GM11168 (cell line): Measurements from ENCODE around the gene ZBED4.

Source experiments
- in situ Hi-C: fragments of 300-500 bp; cut with MboI; formaldehyde crosslinking; loops from one replicate; pipeline ENCODE4 v1.12.0; 2022; ENCODE audit warnings: low sequenced_read_pairs; ENCODE audit not compliant: unreplicated experiment

ZBED4 gene

GRCh38 chr22:49916831-49917230 is 63.2 kb downstream of the ZBED4 start:
- in situ Hi-C loops: no loop called here

GRCh38 chr22:49917974-49918910 is 64.6 kb downstream of the ZBED4 start, which contains the start of the genes ALG12 and CRELD2:
ALG12 (minus strand) TSS chr22:49918438; CDS start chr22:49913765, 4,673 bp downstream.
CRELD2 (plus strand) TSS chr22:49918634; CDS start chr22:49918770, 136 bp downstream.
- in situ Hi-C loops: no loop called here

GRCh38 chr22:49918911-49919881 is 65.6 kb downstream of the ZBED4 start:
- in situ Hi-C loops: no loop called here

DNA sequence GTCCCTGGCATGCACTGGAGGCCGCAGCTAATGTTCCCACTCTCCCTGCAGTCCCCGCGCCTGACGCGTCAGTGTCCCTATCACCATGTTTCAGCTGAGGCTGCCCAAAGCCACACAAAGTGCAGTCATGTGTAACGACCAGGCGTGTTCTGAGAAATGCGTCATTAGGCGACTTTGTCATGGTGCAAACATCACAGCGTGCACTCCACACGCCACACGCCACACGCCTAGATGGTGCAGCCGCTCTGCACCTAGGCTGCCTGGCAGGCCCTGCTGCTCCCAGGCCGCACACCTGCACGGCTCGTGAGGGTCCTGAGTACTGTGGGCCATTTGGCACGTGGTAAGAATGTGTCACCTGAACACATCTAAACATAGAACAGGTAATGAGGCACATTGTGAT is 67.2 kb downstream of the ZBED4 start:
- in situ Hi-C loops: no loop called here

- in situ Hi-C loops: no loop called here
Measured at GRCh38 chr22:49921508-49922278, 68.0 kb downstream of the ZBED4 start.

GRCh38 chr22:49922484-49922883 is 68.8 kb downstream of the ZBED4 start:
- in situ Hi-C loops: no loop called here

- in situ Hi-C loops: no loop called here
Measured at GRCh38 chr22:49922926-49923325, 69.3 kb downstream of the ZBED4 start.

DNA sequence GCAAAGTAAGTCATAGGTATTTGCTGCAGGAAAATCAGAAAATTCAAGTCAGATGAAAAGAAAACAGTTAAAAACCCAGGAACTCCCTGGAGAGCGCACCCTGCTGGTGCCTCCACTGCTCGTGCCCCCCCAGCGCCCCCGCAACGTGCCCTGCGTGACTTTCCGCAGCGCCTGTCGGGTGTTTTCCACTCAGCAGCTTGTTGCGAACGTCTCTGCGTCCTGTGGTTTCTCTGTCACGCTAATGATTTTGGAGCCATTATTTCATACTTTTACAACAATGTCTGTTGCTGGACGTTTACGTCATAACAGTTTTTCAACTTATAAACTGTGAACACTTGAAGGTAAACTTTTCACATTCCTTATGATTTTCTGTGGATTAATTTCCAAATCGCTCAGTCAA is 69.8 kb downstream of the ZBED4 start:
- in situ Hi-C loops: no loop called here

DNA sequence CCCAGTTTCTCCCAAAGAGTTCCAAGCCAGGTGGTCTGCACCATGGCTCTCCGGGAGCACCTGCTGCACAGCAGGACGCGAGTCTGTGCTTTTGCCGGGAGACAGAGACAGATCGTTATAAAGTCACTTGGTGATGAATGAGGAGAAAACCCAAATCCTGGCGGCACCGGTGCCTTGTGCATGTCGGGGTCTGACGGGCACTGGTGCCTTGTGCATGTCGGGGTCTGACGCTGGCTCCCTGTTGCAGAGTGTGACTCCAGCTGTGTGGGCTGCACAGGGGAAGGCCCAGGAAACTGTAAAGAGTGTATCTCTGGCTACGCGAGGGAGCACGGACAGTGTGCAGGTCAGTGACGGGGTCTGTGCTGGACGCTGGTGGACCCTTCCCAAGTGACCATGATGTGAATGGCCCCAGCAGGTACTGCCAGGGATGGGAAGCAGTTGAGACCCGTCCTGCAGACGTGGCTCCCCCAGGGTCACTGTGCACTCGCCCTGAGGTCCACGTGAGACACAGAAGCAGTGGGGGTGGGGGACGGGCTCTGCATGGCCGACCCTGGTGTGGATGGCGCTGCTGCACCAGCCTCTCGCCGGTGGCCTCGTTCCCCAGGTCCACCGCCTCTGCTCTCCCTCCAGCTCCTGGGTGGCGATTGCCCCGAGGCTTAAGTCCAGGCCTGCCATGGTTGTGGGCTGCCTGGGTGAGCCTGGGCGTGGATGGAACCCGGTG is 70.6 kb downstream of the ZBED4 start:
- in situ Hi-C loops: no loop called here

DNA sequence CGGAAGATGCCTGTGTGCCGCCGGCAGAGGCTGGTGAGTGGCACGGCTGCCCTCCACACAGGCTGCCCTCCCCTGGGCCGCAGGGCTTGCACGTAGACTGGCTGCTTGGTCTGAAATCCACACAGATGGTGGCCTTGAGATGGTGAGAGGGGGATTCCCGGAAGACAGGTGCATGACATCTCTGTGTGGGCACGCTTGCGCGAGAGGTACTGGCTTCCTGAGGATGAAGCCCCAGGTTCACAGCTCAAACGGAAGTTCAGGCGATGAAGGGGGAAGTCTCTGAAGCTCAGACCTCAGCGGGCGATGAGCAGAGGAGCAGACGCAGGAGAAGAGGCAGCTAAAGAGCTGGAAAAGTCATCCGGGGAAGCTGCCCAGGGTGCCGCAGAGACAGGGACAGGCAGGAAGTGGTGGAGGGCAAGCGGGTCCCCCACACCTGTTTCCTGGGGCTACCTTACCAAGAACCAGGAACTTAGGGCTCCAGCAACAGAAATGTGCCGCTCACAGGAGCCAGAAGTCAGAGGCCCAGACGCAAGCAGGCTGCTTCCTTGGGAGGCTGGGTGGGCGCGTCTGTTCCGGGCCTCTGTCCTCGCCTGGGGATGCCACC is 72.0 kb downstream of the ZBED4 start:
- in situ Hi-C loops: no loop called here

GRCh38 chr22:49926916-49927315 is 73.3 kb downstream of the ZBED4 start:
- in situ Hi-C loops: no loop called here

DNA sequence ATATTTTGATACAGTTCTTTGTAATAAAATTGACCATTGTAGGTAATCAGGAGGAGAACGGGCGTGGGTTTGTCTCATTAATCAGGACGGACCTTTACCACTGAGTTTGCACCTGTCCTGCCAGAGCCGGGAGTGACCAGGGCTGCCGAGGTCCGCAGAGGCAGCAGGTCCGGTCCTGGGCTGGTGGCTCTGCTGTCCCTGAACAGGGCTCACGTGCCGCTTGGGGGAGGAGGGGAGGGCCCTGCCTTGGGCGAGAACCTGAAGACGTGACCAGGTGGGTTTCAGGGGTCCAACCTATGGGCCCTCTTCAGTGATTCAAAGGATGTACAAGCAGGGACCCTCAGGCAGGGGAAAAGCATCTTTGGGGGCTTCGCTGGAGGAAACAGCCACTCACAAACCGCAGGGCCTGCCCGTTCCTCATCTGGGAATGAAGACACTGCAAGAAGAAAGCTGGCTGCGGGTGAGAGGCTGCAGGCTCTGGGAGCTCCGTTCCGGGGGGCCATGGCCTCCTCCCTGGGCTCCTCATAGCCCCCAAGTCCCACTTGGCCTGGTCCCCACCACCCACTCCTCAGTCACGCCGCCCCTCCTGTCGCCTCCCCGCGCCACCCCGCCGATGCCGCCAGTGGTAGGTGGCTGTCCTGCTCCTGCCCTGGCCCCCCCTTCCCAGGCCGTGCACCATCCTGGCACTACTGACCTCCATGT is 74.0 kb downstream of the ZBED4 start:
- in situ Hi-C loops: no loop called here

DNA sequence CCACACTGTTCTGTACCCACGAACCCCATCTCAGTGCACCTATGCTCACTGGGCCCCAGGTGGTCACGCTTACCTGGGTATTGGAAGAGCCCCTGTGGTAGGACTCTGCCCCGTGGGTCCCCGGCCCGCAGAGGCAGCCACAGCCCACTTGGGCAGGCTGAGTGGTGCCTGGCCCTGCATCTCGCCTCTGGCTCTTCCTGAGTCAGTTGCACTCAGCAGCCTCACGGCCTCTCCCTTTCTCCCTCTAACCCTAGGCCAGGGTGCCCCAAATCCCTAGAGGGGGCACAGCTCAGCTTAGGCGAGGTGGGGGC is 74.5 kb downstream of the ZBED4 start:
- in situ Hi-C loops: no loop called here

DNA sequence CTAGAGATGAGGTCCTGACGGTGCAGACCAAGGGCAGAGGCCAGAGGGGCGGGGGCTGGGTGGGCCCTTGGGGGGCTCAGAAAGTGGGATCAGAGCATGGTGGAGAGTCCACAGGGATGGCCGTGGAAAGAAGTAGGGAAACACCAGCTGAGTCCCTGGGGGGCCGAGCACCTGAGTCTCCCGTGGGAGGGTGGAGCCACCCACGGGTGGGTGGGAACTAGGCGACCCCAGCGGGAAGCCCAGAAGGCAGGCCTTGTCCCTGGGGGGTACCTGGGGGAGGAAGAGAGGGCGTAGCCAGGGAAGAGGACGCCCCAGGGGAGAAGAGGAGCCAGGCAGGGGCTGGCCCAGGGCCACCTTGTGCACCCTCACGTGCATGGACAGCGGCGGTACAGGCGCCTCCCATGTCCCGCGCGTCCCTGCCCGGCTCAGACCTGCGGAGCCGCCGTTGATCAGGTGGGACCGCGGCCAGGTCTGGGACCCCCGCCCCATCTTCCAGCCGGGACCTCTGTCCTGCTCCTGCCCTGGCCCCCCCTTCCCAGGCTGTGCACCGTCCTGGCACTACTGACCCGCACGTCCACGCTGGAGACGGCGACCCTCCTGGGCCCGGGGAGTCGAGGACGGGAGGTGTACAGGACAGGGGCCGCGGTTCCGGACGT is 75.0 kb downstream of the ZBED4 start:
- in situ Hi-C loops: no loop called here

DNA sequence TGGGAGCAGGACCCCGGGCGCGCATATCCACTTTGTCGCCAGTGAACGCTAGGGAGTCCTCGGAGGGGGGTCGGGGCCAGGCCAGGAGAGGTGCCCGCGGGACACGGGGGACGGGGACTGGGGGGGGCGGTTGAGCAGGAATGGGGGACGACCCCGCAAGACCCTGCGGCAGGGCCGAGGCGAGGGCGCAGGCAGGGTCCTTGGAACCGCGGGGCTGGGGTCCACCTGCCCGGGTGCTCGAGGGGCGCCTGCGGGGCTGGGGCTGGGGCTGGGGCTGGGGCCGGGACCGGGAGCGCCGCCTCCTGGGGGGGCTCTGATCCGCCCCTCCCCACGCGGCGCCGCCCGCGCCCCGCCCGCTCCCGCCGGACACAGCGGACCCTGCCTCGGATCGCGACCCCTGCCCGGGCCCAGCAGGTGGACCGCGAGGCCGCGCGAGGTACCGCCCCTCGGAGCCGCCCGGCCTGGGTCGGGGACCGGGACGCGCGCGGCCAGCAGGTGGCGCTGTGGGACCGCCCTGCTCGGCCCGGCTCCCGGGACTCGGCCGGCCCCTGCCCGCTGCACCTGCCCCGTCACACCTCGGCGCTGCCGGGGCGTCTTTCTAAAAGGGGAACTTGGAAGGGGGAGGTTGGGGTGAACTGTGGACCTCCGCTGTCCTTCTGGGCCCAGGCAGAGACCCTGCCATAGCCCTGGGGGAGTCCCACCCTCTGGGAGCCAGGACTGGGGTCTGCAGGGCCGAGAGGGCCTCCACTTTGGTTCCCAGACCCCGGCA is 75.8 kb downstream of the ZBED4 start:
- in situ Hi-C loops: no loop called here

GRCh38 chr22:49929994-49930575 is 76.4 kb downstream of the ZBED4 start:
- in situ Hi-C loops: loop anchor here (5.0 kb wide), 1 partner anchor 97 kb away; no protein-coding TSS in a partner anchor
